ENCODE measurements around the gene TCN2.
A peak's percentile ranks its signal among the peaks of the same experiment; 100 is the strongest.
"Not testable (repeated sequence)": the region's sequence is repeated elsewhere in the genome, so short reads cannot be mapped to it uniquely, and the experiment has no call there.

Gene TCN2

DNA sequence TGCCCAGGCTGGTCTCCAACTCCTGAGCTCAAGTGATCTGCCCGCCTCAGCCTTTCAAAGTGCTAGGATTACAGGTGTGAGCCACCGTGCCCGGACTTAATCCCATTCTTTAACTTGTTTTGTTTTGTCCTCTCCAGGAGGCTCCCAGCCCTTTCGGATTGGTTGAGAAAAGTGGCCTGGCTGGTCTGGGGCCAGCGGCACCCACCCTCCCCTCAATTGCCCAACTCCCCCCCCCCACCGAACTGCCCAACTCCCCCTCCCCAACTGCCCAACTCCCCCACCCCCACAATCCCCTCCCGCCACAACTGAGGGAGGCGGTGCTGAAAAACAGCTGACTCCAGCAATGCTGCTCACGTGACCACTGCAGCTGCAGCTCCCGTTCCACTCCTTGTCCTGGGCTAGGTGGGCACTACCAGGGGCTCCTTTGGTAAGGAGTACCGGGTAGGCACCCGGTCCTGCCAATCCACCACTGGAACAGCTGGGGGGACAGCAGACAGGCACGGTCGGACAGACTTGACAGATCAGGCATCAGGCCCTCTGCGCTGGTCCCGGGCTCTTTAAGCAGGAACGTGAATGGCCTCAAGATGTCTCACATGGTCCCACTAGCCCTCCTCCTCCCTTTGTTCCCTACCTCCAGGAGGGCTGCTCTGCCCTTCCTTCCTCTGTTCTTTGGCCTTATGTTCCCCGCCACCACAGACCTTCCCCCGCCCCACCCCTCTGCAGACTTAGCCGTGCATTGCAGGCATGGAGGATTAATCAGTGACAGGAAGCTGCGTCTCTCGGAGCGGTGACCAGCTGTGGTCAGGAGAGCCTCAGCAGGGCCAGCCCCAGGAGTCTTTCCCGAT lies at the start of gene TCN2:
Gene TCN2, plus strand, starts transcription at position 720 of the 845 bp plus-strand sequence. CDS start 158 bp downstream, outside the sequence.
- peak; percentile 43 for DNase-seq

DNA sequence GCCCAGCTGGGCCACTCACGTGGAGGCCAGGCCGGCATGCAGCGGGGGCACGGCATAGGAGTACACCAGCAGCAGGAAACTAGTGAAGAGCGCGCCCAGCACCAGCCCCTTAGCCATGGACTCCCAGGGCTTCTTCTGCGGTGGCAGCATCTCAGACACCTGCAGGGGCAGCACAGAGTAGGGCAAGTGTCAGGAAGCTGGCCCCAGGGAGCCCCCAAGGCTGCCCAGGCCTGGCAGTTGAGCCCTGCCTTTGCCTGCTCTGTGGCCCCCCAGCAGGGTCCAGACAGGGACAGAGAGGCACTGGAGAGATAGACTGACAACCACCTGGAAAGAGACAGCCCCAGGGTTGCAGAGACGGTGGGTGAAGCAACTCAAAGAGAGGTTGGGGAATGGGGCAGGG lies 49.7 kb upstream of the TCN2 start:
- no peak for DNase-seq

DNA sequence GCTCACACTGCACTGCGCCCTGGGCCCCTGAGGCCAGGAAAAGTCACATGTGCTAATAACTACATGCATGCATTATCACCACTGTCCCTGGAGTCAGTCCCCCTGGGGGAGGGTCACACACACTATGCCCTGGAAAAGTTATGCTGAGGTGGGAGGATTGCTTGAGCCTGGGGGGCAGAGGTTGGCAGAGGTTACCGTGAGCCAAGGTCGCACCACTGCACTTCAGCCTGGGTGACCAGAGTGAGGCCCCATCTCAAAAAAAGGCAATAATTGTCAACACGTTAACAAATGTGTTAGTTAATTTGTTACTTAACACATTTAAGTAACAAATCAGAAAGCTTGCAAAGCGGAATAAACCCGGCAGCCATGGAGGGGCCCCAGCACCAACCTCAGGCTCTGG lies 47.1 kb upstream of the TCN2 start:
- no peak for DNase-seq

DNA sequence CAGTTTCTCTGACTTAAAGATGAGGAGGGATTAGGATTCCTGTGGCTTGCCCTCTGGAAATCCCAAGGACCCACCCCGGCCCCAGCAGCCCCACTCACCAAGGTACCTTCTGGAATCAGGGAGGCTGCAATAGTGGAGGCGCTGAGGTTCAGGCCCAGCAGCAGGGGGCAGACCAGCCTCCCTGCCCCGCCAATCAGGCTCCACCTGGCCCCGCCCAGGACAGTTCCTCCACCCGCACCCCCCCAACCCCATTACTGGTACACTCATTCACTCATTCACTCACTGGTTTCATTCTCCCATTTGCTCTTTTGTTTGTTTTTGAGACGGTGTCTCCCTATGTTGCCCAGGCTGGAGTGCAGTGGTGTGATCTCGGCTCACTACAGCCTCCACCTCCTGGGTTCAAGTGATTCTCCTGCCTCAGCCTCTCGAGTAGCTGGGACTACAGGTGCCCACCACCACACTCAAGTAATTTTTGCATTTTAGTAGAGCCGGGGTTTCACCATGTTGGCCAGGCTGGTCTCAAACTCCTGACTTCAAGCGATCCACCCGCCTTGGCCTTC lies 46.3 kb upstream of the TCN2 start:
- not testable (repeated sequence) for DNase-seq

DNA sequence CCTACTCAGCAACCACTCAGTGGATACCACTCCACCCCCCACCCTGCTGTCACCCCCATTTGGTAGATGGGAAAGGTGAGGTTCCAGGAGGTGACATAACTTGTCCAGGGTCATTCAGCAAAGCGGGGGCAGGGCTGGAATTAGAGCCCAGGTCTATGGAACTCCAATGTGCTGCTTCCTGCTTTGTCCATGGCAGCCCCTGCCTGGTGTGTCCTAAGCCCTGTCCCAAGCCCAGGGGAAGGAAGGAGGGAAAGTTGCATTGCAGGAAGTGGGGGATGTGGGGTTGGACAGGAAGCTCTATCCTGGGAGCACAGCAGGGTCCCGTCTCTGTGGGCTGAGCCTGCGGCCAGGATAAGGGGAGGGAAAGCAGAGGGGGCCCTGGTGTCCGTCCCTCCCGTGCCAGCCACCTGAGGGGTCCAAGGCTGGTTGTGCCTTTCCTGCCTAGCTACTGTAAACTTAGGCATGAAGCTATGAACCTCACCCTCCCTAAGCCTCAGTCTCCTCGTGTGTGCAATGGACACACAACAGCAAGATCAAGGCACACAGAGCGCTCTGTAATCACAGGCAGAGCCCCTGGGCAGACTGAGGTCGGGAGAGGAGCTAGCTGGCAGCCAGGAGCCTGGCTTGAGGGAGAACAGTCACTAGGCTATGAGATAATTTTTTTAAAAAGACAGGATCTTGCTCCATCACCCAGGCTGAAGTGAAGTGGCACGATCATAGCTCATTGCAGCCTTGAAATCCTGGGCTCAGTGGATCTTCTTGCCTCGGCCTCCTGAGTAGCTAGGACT lies 45.4 kb upstream of the TCN2 start:
- DNase-seq: no peak

DNA sequence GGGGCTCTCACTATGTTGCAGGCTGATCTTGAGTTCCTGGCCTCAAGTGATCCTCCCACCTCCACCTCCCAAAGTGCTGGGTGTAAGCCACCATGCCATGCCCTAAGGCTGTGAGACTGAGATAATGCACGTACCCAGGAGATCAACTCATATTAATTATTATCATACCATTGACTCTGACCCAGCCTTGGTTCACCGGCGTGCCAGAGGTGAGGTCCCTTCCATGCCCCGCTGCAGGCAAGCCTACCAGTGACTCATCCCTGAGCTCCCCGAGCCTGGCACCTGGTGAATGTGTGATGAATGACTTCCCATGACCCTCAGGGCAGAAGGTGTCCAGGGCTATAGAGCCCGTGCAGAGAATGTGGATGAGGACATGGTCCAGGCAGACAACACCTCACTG lies 44.6 kb upstream of the TCN2 start:
- DNase-seq: no peak

DNA sequence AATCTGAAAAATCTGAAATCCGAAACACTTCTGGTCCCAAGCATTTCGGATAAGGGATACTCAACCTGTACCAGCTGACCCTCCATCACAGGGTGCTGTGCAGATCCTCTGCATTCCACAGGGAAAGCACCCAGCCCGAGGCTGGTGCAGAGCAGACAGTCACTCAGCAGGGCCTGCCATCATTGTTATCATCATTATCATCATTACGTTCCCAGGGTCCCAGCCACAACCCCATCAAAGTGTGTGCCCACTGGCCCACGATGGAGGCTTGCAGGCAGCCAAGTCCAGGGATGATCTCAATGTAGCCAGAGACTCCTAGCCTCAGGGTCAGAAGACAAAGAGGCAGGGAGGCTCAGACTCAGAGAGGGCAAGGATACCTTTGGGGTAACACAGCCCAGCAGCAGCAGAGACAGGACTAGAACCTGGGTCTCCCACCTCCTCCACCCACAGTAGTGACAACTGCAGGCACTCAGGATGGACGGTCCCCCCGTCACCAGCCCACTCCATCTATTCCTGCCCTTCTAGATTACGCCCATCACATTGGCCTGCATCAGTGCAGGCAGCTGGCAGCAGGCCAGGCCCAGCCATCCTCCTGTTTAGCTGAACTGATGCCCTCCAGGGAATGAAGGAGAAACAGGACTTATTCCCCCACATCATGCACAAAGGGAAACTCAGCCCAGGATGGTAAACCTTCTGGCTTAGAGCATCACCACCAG lies 42.8 kb upstream of the TCN2 start:
- DNase-seq: no peak

DNA sequence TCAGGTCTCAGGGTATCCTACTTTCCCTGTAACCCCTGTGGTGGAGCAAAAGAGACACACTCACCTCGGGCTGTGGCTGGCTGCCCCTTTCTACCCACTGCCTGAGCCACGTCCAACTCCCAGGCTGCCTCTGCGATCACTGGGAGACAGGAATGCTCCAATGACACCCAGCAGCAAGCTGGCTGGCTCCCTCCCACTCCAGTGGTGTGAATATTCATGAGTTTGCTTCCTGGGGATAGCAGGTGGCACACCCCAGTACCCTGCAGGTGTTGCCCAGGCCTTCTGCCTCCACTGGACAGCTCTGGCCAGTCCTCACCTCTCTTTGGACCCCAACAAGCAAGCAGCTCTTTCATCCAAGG lies 42.2 kb upstream of the TCN2 start:
- DNase-seq: no peak

DNA sequence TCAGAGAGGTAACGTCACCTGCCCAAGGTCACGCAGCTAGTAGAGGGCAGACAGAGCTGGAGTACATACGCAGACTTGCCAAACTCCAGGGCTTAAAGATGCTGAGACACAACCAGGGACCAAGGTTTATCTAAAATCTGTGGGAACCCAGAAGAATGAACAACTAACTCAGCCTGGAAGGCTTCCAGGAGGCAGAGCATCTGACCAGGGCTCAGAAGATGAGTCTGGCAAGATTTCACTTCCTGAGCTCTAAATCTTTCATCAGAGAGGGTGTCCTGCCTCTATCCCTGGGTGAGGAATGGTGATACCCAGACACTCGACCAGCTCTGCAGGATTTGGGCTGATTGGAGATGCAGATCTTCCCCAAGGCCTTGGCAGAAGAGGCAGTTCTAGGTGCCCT lies 41.6 kb upstream of the TCN2 start:
- DNase-seq: no peak

DNA sequence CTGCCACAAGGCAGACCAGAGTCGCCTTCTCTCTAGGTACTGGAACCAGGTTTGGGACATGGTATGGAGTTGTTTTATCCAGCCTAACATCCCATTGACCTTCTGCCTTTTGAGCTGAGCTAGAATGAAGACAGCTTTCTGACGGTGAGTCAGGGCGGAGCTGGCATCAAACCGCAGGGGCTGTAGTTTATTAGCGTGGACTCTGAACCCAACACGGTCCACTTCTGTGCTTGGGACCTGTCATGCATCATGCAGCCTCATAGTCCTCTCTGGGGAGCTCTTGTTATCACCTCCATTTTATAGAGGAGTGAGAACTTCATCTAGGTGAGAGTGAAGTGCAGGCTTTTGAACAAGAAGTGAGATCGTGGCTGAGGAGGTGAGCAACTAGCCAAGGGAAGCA lies 40.8 kb upstream of the TCN2 start:
- no peak for DNase-seq

DNA sequence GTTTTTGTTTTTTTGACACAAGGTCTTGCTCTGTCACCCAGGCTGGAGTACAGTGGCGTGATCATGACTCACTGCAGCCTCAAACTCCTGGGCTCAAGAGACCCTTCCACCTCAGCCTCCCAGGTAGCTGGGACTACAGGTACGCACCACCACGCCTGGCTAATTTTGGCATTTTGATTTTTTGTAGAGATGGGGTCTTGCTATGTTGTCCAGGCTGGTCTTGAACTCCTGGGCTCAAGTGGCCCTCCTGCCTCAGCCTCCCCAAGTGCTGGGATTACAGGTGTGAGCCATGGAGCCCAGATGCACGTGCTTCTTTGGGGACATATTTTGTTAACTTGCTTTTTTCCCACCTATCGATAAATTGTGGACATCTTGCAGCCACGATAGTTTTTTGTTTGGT lies 39.7 kb upstream of the TCN2 start:
- DNase-seq: not testable (repeated sequence)

DNA sequence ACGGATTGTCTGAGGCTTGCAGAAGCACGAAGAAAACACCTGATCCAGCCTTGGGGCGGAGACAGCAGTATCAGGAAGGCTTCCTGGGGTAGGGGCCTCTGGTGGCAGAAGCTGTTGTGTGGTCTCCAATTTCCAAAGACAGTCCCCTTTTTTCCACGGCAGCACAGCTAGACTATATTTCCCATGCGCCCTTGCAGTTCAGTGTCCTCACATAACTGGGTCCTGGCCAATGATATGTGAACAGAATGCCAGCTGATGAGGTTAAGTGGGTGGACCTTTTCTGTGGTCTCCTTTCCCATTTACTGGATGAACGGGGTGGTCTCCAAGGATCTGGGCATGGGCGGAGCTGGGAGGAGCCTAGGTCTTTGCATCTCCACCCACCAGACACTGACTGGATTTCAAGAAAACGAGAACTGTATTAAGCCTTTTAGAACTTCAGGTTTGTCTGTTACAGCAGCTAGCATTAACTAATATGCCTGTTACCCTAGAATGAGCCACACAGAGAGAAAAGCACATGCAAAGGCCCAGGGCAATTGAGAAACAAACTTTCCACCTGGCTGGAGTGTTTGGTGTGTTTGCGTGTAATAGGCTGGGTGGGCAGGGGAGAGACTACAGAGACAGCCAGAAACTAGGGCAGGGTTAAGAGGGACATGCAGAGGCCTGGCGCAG lies 38.7 kb upstream of the TCN2 start:
- no peak for DNase-seq

DNA sequence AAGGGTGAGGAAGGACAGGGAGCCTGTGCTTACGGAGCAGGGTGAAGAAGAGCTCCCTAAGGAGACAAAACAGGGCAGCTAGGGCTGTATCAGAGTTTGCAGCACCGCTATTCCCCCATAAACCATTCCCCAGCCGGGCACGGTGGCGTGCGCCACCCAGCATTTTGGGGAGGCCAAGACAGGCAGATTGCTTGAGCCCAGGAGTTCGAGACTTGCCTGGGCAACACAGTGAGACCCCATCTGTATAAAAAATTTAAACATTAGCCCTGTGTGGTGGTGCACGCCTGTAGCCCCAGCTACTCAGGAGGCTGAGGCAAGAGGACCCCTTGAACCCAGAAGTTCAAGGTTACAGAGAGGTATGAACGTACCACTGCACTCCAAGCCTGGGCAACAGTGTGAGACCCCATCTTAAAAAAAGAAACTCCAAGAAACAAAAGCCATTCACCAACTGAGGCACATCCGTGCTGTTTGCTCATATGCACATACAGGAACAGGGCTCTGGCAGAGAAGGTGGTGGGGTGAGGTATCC lies 37.2 kb upstream of the TCN2 start:
- DNase-seq: no peak

DNA sequence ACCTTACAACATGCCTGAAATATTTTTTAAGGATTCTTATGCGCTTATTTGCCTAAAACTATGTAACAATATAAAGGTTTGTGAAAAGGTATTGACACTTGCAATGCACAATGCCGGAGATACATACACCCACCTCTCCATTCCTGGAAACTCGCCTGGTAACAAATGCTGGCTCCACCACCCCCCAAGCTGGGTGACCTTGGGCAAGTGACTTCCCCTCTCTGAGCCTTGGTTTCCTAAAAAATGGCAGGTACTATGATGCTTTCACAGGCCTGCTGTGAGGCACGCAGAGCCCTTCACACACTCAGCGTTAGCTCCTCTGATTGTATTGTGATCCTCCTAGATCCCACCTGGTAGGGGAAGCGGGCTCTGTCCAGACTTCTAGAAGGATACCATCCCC lies 34.8 kb upstream of the TCN2 start:
- no peak for DNase-seq

DNA sequence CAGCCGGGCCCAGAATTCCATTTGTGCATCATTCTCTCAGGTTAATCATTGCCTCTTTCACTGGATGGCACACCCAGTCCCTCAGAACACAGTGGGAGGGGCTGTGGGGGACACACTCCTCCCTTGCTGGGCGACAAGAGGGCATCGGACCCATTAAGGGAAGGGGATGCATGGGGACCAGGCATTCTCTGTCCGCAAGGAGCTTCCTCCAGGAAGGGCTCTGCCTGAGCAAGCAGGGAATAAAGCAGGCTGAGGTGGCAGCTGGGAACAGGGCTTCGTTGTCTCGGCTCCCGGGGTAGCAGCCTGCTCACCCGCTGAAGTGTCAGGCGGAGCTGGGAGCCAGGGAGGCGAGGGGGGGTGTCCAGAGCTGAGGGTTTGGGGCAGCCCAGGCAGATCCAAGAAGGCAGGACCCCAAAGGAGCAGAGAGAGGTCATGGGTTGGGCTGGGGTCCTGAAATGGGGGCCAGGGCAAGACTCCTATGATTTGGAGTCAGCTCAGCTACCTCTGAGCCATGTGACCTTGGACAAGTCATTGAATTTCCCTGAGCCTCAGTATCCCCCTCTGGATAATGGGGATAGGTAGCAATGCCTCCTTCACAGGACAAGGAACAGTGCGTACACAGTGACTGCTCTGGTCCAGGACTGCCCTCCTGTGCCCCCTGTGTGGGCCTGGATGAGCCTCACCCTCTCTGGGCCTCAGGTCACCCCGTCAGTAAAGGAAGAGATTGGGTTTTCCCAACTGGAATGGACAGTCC lies 34.0 kb upstream of the TCN2 start:
- no peak for DNase-seq

DNA sequence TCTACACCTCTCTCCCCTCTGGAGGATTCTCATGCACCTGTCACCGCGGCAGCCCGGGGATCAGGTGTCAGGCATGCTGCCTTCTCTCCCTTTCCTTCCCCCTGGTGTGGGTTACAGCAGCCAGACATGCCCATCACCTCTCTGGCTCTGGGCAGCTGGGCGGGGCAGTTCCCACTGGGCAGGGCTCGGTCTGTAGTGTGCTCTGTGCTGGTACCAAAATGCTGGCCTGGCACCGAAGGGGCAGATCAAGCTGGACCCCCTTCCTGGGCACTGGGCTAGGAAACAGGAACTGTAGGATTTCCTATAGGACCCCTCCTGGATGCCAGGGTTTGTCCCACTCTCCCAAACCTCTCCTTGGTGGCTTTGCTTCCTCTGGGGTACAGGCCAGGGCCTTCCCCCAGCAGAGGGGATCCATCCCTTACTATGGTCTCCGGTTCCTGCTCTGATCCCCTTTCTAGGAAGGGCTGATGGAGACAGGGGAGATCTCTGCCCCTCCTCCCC lies 33.3 kb upstream of the TCN2 start:
- DNase-seq: peak; percentile 0

DNA sequence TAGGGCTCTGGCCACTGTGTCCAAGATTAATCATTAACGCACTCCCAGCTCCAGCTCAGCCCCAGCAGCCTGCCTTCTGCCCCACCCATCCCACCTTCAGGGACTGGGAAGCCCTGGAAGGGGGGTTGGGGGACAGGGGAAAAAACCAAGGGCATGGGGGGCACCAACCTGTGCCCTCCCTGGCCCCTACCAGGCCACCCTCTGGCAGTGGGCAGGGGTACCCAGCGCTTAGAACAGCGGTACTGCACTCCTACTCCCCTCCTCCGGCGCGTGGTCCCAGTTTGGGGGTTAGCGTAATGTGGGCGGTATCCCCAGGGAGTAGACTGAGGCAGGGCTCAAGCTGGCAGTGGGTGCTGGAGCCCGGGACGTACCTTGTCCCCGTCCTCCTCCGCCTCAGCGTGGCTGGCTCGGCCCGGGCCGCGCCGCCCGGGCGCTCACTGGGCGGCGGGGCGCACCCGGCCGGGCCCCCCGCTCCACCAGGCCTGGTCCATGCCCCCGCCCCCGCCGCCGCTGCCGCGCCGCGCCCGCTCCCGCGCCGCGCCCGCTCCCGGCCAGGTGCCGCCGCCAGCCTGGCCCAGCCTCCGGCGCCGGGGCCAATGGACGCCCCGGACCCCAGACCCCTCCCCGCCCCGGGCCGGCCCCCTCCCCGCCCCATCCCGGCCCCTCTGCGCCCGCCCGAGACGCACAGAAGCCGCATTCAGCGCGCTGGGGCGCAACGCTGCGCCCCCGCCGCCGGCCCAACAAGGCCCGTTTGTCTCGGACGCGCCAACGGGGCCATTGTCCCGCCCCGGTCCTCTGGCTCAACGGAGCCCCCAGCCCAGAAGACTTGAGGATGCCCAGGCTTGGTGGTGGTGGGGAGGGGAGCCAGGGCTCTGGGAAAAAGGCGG lies 32.6 kb upstream of the TCN2 start, which contains the start of gene GAL3ST1:
Gene GAL3ST1, minus strand, starts transcription at position 571 of the 887 bp plus-strand sequence. CDS start 17,273 bp downstream, outside the sequence.
- no peak for DNase-seq

DNA sequence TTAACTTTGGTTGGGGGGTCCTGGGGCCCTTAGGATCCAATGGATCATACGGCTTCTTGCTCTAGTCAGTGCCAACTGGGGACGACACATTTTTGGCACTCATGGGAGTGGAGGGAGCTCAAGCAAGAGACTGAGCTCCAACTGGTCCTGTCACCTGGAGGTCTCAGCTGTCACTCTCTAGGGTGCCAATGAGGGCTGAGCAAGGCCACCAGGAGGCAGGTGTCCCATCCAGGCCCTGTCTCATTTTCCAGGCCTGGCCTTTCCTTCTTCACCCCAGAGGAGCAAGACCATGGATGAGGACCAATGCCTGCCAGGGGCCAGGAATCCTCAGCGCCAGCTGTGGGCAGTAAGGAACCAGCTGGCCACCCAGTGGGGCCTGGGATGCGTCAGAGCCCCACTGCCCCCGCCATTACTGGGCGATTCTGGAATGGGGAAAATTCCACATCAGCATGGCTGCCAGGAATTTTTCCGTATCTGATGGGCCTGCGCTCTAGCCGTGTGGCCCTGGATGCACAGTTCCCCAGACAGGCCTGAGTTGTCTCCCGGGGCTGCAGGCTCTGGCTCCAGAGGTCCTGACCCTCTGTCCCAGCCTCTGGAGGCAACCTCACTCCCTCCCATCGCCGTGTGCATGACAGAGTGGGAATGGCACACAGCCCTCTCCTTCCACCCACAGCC lies 31.8 kb upstream of the TCN2 start:
- no peak for DNase-seq

DNA sequence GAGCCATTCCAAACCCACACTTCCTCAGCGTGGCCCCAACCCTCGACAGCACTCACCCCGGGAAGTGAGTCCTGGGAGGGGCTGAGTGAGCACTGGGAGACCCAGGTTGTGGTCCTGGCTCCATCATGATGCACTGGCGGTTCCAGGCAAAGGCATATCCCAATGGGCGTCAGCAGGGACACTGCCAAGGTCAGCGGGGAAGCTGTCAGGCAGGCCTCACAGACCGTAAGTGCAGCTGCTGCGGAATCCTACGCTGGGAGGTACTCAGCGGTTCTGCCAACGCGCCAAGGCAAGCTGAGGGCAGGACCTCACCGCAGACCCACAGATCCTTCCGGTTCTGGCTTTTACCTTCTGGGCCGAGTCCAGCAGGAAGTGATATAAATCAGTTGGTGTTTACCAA lies 31.1 kb upstream of the TCN2 start:
- DNase-seq: no peak

DNA sequence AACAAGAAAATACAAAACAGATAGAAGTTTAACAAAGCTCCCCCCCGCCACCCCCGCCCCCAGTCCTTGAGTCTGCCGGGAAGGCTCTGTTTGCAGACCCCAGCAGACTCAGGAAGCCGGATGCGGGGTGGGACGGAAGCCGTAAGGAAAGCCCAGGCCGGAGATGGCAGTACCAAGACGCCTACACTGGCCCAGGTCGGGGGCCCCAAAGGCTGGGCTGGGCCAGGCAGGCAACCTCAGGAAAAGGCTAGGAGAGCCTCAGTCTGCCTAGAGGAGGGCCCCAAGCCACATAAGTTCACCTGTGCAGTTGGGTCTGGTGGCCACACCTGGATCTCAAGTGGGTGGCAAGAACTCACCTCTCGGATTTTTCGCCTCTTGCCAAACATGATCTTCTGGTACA lies 28.5 kb upstream of the TCN2 start:
- no peak for DNase-seq

All from NCI-H748 treated with DMSO at 0.1 percent for 48 hours (cell line).